ENCODE data around the gene SPSB4. TPM values are rescaled to one million over a fixed set of nuclear protein-coding genes. Genes with fewer than 3 reads are reported as not detected.

Gene SPSB4
- total and polyA plus RNA-seq, 2 of the 8 experiments (the other 6 are each of a cell fraction or from before 2014, with no cell fraction given) = 15.1 to 17.2 TPM

DNA sequence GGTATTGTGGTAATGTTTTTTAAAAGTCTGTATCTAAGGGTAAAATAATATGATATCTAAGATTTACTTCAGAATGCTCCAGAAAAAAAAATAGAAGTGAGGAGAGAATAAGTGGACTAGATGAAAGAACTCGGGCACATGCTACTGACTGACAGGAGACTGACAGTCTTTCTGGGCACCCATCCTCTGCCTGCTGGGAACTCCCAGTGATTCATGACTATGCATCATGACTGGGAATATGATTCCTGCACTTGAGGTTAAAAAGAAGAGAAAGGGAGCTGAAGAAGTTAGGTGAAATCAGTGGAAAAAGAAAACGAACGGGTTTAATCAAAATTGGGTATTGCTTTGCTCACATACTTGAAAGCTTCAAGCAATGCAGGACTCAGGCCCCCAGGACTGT, 35.7 kb upstream of the SPSB4 start (continued):
- no peak for TF ChIP-seq TEAD4 (IDR thresholded peaks at IDR 0.05; ENCODE audit: low read depth, low read length)
- TF ChIP-seq, protein P1, sequence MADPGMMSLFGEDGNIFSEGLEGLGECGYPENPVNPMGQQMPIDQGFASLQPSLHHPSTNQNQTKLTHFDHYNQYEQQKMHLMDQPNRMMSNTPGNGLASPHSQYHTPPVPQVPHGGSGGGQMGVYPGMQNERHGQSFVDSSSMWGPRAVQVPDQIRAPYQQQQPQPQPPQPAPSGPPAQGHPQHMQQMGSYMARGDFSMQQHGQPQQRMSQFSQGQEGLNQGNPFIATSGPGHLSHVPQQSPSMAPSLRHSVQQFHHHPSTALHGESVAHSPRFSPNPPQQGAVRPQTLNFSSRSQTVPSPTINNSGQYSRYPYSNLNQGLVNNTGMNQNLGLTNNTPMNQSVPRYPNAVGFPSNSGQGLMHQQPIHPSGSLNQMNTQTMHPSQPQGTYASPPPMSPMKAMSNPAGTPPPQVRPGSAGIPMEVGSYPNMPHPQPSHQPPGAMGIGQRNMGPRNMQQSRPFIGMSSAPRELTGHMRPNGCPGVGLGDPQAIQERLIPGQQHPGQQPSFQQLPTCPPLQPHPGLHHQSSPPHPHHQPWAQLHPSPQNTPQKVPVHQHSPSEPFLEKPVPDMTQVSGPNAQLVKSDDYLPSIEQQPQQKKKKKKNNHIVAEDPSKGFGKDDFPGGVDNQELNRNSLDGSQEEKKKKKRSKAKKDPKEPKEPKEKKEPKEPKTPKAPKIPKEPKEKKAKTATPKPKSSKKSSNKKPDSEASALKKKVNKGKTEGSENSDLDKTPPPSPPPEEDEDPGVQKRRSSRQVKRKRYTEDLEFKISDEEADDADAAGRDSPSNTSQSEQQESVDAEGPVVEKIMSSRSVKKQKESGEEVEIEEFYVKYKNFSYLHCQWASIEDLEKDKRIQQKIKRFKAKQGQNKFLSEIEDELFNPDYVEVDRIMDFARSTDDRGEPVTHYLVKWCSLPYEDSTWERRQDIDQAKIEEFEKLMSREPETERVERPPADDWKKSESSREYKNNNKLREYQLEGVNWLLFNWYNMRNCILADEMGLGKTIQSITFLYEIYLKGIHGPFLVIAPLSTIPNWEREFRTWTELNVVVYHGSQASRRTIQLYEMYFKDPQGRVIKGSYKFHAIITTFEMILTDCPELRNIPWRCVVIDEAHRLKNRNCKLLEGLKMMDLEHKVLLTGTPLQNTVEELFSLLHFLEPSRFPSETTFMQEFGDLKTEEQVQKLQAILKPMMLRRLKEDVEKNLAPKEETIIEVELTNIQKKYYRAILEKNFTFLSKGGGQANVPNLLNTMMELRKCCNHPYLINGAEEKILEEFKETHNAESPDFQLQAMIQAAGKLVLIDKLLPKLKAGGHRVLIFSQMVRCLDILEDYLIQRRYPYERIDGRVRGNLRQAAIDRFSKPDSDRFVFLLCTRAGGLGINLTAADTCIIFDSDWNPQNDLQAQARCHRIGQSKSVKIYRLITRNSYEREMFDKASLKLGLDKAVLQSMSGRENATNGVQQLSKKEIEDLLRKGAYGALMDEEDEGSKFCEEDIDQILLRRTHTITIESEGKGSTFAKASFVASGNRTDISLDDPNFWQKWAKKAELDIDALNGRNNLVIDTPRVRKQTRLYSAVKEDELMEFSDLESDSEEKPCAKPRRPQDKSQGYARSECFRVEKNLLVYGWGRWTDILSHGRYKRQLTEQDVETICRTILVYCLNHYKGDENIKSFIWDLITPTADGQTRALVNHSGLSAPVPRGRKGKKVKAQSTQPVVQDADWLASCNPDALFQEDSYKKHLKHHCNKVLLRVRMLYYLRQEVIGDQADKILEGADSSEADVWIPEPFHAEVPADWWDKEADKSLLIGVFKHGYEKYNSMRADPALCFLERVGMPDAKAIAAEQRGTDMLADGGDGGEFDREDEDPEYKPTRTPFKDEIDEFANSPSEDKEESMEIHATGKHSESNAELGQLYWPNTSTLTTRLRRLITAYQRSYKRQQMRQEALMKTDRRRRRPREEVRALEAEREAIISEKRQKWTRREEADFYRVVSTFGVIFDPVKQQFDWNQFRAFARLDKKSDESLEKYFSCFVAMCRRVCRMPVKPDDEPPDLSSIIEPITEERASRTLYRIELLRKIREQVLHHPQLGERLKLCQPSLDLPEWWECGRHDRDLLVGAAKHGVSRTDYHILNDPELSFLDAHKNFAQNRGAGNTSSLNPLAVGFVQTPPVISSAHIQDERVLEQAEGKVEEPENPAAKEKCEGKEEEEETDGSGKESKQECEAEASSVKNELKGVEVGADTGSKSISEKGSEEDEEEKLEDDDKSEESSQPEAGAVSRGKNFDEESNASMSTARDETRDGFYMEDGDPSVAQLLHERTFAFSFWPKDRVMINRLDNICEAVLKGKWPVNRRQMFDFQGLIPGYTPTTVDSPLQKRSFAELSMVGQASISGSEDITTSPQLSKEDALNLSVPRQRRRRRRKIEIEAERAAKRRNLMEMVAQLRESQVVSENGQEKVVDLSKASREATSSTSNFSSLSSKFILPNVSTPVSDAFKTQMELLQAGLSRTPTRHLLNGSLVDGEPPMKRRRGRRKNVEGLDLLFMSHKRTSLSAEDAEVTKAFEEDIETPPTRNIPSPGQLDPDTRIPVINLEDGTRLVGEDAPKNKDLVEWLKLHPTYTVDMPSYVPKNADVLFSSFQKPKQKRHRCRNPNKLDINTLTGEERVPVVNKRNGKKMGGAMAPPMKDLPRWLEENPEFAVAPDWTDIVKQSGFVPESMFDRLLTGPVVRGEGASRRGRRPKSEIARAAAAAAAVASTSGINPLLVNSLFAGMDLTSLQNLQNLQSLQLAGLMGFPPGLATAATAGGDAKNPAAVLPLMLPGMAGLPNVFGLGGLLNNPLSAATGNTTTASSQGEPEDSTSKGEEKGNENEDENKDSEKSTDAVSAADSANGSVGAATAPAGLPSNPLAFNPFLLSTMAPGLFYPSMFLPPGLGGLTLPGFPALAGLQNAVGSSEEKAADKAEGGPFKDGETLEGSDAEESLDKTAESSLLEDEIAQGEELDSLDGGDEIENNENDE (IDR thresholded peaks at IDR 0.05; ENCODE audit: insufficient replicate concordance, low read length) = no peak
- TF ChIP-seq RBBP5 (IDR thresholded peaks at IDR 0.05; ENCODE audit: borderline replicate concordance, low read depth, low read length) = no peak
- no peak for TF ChIP-seq CBX5 (IDR thresholded peaks at IDR 0.05; ENCODE audit: low read depth, low read length)
- TF ChIP-seq TCF12 (IDR thresholded peaks at IDR 0.05; ENCODE audit: low read depth, low read length) = no peak
- no peak for TF ChIP-seq CEBPB (IDR thresholded peaks at IDR 0.05; ENCODE audit: low read depth, low read length)
- no peak for TF ChIP-seq SAP30 (IDR thresholded peaks at IDR 0.05; ENCODE audit: insufficient read depth, insufficient replicate concordance, low read length)
- no peak for TF ChIP-seq CREB1 (IDR thresholded peaks at IDR 0.05)

Data from H1 (cell line).